NCI-H69 (cell line): ENCODE results near the gene PIK3CB.
"Not testable (repeated sequence)": the region's sequence is repeated elsewhere in the genome, so short reads cannot be mapped to it uniquely, and the experiment has no call there.

Experiments
- DNase-seq: peaks from one replicate; lab custom pipeline; 2025; lab: John Stamatoyannopoulos, UW

PIK3CB gene

GRCh38 chr3:138681463-138682220 lies 153.1 kb downstream of the PIK3CB start:
- DNase-seq: no peak

GRCh38 chr3:138680974-138681373 lies 153.8 kb downstream of the PIK3CB start:
- DNase-seq: not testable (repeated sequence)

GRCh38 chr3:138678874-138679392 lies 155.8 kb downstream of the PIK3CB start:
- DNase-seq: no peak

GRCh38 chr3:138678086-138678485 lies 156.6 kb downstream of the PIK3CB start:
- DNase-seq: no peak

- no peak for DNase-seq
These were observed 159.3 kb downstream of the PIK3CB start for GRCh38 chr3:138675393-138675792.

GRCh38 chr3:138673641-138674530 lies 160.8 kb downstream of the PIK3CB start:
- DNase-seq: peak; percentile 93

GRCh38 chr3:138670407-138670806 lies 164.3 kb downstream of the PIK3CB start:
- peak; percentile 27 for DNase-seq

- no peak for DNase-seq
These were observed 166.6 kb downstream of the PIK3CB start for GRCh38 chr3:138668107-138668506.

- no peak for DNase-seq
These were observed 177.2 kb downstream of the PIK3CB start for GRCh38 chr3:138657508-138657907.

GRCh38 chr3:138653567-138653966 lies 181.2 kb downstream of the PIK3CB start:
- no peak for DNase-seq

GRCh38 chr3:138649134-138649533 lies 185.6 kb downstream of the PIK3CB start:
- DNase-seq: no peak

- no peak for DNase-seq
These were observed 188.2 kb downstream of the PIK3CB start for GRCh38 chr3:138646513-138646912.

GRCh38 chr3:138646008-138646407 lies 188.7 kb downstream of the PIK3CB start:
- no peak for DNase-seq

- DNase-seq: no peak
These were observed 191.8 kb downstream of the PIK3CB start for GRCh38 chr3:138642927-138643253.

GRCh38 chr3:138642226-138642926 lies 192.4 kb downstream of the PIK3CB start:
- no peak for DNase-seq

- no peak for DNase-seq
These were observed 194.2 kb downstream of the PIK3CB start for GRCh38 chr3:138640537-138640936.

- no peak for DNase-seq
These were observed 196.1 kb downstream of the PIK3CB start for GRCh38 chr3:138638641-138639040.

- no peak for DNase-seq
These were observed 205.2 kb downstream of the PIK3CB start for GRCh38 chr3:138629526-138629925.

GRCh38 chr3:138625707-138626365 lies 208.9 kb downstream of the PIK3CB start:
- no peak for DNase-seq

GRCh38 chr3:138624518-138624917 lies 210.2 kb downstream of the PIK3CB start:
- DNase-seq: no peak

GRCh38 chr3:138620431-138620830 lies 214.3 kb downstream of the PIK3CB start:
- no peak for DNase-seq

GRCh38 chr3:138615462-138615861 lies 219.3 kb downstream of the PIK3CB start:
- DNase-seq: no peak
